Heart left ventricle (tissue), 16 donors: ENCODE results near the gene PRDM16. TPM values are rescaled to one million over a fixed set of nuclear protein-coding genes. Genes with fewer than 3 reads are reported as not detected.

Source experiments
- ATAC-seq, 4 donors: fragments of 200-7000 bp; cut with Tn5 transposase; one replicate each; pipeline ENCODE4 v1.9.1; 2020 to 2022; ENCODE audit warnings: moderate library complexity in 4 of 4, mild to moderate bottlenecking in 3 of 4, moderate number of reproducible peaks in 1 of 4
- DNase-seq, 5 donors: peaks; one replicate each; pipeline ENCODE4 v3.0.0-alpha.2; 2020
- H3K27ac ChIP-seq, 12 donors: fragments of 200-600 bp; sonication (generic) in 4 of 12; one replicate each; pipeline versions ENCODE4 v1.5.0 to v1.8.0; 2016 to 2022; ENCODE audit warnings: mild to moderate bottlenecking in 2 of 12
- H3K27me3 ChIP-seq, 9 donors: fragments of 200-600 bp; sonication (generic) in 2 of 9; one replicate each; pipeline versions ENCODE4 v1.5.1 to v1.8.0; 2016 to 2022; ENCODE audit warnings: mild to moderate bottlenecking in 3 of 9
- H3K36me3 ChIP-seq, 9 donors: fragments of 200-600 bp; sonication (generic) in 2 of 9; one replicate each; pipeline versions ENCODE4 v1.5.0 to v1.8.0; 2018 to 2022; ENCODE audit warnings: mild to moderate bottlenecking in 2 of 9
- H3K4me1 ChIP-seq, 12 donors: fragments of 200-600 bp; sonication (generic) in 4 of 12; one replicate each; pipeline versions ENCODE4 v1.5.0 to v1.8.0; 2016 to 2022; ENCODE audit warnings: mild to moderate bottlenecking in 3 of 12
- H3K4me3 ChIP-seq, 12 donors: fragments of 200-600 bp; sonication (generic) in 4 of 12; one replicate each; pipeline versions ENCODE4 v1.5.0 to v1.8.0; 2017 to 2022; ENCODE audit warnings: mild to moderate bottlenecking in 9 of 12, moderate library complexity in 4 of 12
- H3K9me3 ChIP-seq, 12 donors: fragments of 200-600 bp; sonication (generic) in 4 of 12; one replicate each; pipeline versions ENCODE4 v1.5.0 to v1.8.0; 2016 to 2022; ENCODE audit warnings: mild to moderate bottlenecking in 1 of 12
- POLR2A ChIP-seq, 2 donors: fragments of 450-650 bp; IDR thresholded peaks; one replicate each; pipeline ENCODE4 v1.6.1; 2017; ENCODE audit warnings: antibody characterized with exemption in 2 of 2, mild to moderate bottlenecking in 2 of 2, moderate library complexity in 2 of 2
- WGBS, 4 donors: extraction: QIAGEN DNeasy Blood & Tissue Kit in 2 of 4; methylation state at CpG; one replicate each; pipeline versions ENCODE4 v1.1.5 to v1.1.7; 2013 to 2018; 5-methylcytosine and 5-hydroxymethylcytosine counted together
- intact Hi-C, 10 donors: fragments of 100-400 bp; cut with DNase I; formaldehyde crosslinking; loops; one replicate each; pipeline versions ENCODE4 v1.11.1 to v1.14.2; 2022
- polyA plus RNA-seq, 2 donors: library from polyadenylated mRNA; stranded (reverse); fragments of 200-250 nt; gene quantifications; one replicate each; pipeline ENCODE4 v1.2.3, GENCODE V29; 2013
- total RNA-seq, 9 donors: library from RNA; depleted of rRNA in 2 of 9; stranded (reverse); fragments of >200 nt in 2 of 9; fragmentation: NEBNext Ultra II Directional in 3 of 9; extraction: Animal tissue kit (Norgen Biotek cat#: 25700) in 3 of 9; gene quantifications; one replicate each; pipeline versions ENCODE4 v1.1.0 to v1.2.4, GENCODE V29; 2016 to 2023
- TF ChIP-seq, protein P1 (sequence below), 12 donors: fragments of 200-600 bp; sonication (generic) in 4 of 12; IDR thresholded peaks; one replicate each; pipeline versions ENCODE4 v1.5.0 to v1.8.0; 2018 to 2022; ENCODE audit warnings: antibody characterized with exemption in 12 of 12, mild to moderate bottlenecking in 5 of 12
- donor health status: ischemic (EF 13 %, LVEDD 7.1; RV severe dilation, severe dysfunction).
- donor health status: healthy with polysubstance abuse.
- donor health status: DM: no; HTN: yes; CAD: no.
- donor health status: DM: no; HTN: no; CAD: no.
- donor health status: ischemic (EF 25% LVEDD 6.9; RV normal size, moderate dysfunction).
- donor health status: ischemic (EF 25% LVEDD 5.7; RV mildly dilated, moderate dysfunction).
- donor health status: healthy.
- donor health status: DM: yes; HTN: yes; CAD: no.
- donor health status: ischemic (EF 35%, LVEDD 5.7; RV mildly dilated, moderate dysfunction).
- donor health status: nonischemic (EF 11% LVEDD 7.7; RV severe dilation, severe dysfunction).
- donor health status: DM: yes; HTN: yes; CAD: no.
- donor health status: PGD.
- donor health status: ischemic (EF 29% LVEDD 5.4; RV normal size, mild dysfunction).
- donor health status: nonischemic (EF 23%, LVEDD 6.1; RV moderate dilation, normal function).

Gene PRDM16
- total and polyA plus RNA-seq, 11 donors = 6.0 to 22.7 (median 14.0) TPM

- Histone ChIP-seq H3K9me3 (no peaks in the 10 kb centered on the region), H3K4me1 (peaks cover 0 to 80% (median 18%) of the 10 kb centered on the region in 12 donors), H3K27me3 (peaks cover 0 to 4% (median 0%) of the 10 kb centered on the region in 9 donors), H3K4me3 (no peak overlapping the region), H3K36me3 (no peaks in the 10 kb centered on the region), H3K27ac (no peak overlapping the region)
- DNase-seq (no peak), ATAC-seq (no peak)
- WGBS, 4 donors = 80 to 87% (median 83%) methylated on average over 8 to 9 of the region's 9 CpGs
- intact Hi-C loops = no loop called here
- TF ChIP-seq, protein P1, sequence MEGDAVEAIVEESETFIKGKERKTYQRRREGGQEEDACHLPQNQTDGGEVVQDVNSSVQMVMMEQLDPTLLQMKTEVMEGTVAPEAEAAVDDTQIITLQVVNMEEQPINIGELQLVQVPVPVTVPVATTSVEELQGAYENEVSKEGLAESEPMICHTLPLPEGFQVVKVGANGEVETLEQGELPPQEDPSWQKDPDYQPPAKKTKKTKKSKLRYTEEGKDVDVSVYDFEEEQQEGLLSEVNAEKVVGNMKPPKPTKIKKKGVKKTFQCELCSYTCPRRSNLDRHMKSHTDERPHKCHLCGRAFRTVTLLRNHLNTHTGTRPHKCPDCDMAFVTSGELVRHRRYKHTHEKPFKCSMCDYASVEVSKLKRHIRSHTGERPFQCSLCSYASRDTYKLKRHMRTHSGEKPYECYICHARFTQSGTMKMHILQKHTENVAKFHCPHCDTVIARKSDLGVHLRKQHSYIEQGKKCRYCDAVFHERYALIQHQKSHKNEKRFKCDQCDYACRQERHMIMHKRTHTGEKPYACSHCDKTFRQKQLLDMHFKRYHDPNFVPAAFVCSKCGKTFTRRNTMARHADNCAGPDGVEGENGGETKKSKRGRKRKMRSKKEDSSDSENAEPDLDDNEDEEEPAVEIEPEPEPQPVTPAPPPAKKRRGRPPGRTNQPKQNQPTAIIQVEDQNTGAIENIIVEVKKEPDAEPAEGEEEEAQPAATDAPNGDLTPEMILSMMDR (IDR thresholded peaks at IDR 0.05) = no peak
- no peak for TF ChIP-seq POLR2A (IDR thresholded peaks at IDR 0.05)
These were observed 30.9 kb downstream of the PRDM16 start for GRCh38 chr1:3099861-3100260.

DNA sequence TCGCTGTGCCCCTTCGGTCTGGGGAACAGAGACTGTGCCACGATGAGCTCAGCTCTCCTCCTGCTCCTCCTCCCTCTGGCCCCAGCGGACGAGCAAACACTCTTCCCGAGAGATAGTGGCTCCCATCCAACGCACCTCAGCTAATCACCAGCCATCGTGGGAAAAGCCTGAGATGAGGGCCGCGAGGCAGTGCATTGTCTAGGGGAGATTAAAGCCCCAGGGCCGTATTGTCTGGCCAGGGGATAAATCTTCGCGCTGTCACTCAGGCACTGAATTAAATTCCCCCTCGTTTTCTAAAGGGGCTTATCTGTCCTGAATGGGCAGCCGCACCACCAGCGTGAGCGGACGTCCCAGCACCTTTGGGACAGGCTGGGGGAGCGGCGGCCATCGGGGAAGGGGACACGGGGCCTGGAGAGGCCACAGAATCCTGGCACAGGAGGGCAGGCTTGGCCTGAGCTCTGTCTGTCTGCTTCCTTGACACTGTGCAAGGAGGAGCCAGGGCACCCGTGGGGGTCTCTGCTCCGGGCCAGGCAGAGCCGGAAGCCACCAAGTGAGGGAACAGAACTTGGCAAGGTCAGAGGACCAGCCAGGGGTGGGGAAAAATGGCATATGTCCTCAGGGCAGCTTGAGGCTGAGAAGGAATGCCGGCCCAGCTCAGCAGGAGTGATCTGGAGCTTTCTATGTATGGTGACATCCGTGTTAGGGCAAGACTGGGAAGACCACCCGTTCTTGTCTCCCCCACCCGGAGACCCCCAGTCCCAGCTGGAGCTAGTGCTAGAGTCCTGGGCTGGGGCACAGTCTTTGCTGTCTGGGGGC is 32.3 kb downstream of the PRDM16 start:
- H3K27ac ChIP-seq = peak overlapping the region in 3 of 12 donors; percentile 38 to 73 (median 48)

DNA sequence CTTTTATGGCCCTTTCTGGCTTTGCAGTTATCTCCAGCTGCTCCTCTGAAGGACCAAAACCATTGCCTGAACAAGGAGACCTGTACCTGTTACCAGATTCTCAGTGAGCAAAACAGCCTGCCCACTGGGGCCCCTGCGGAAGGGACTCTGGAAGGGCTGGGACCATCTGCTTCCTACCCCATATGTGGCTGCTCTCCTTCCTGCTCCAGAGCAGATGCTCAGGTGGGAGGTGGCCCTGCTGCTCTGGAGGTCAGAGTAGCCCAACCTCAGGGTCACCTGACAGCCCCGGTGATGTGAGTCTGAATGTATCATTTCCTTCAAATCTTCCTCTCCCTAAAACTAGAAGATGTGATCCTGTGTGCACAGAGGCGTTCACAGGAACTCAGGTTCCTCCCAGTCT is 33.6 kb downstream of the PRDM16 start:
- peaks cover 0 to 63% (median 13%) of the 10 kb centered on the region in 12 donors for H3K4me1 ChIP-seq
- H3K27ac ChIP-seq = no peak overlapping the region
- DNase-seq (no peak), ATAC-seq (no peak)
- H3K4me3 ChIP-seq = no peak overlapping the region
- no peaks in the 10 kb centered on the region for H3K27me3 ChIP-seq
- H3K9me3 ChIP-seq = peaks cover 0 to 2% (median 0%) of the 10 kb centered on the region in 12 donors
- H3K36me3 ChIP-seq = no peaks in the 10 kb centered on the region
- intact Hi-C loops = no loop called here
- TF ChIP-seq, protein P1 (IDR thresholded peaks at IDR 0.05) = no peak
- no peak for TF ChIP-seq POLR2A (IDR thresholded peaks at IDR 0.05)
- 64 to 78% (median 69%) methylated on average over 3 of the region's 3 CpGs for WGBS, 4 donors

More for the DNA sequence above, 32.3 kb downstream of the PRDM16 start:
- Histone ChIP-seq H3K36me3 (no peaks in the 10 kb centered on the region), H3K4me3 (no peak overlapping the region), H3K27me3 (peaks cover 0 to 4% (median 0%) of the 10 kb centered on the region in 9 donors), H3K9me3 (no peaks in the 10 kb centered on the region), H3K4me1 (peaks cover 0 to 76% (median 22%) of the 10 kb centered on the region in 12 donors)
- TF ChIP-seq, protein P1 (IDR thresholded peaks at IDR 0.05) = peak in 2 of 12 donors; percentile 9 to 17
- TF ChIP-seq POLR2A (IDR thresholded peaks at IDR 0.05) = no peak
- DNase-seq (no peak), ATAC-seq (peak in 3 of 4 donors; percentile 3 to 45 (median 24))
- intact Hi-C loops = no loop called here
- 32 to 43% (median 37%) methylated on average over 22 to 29 of the region's 29 CpGs for WGBS, 4 donors

DNA sequence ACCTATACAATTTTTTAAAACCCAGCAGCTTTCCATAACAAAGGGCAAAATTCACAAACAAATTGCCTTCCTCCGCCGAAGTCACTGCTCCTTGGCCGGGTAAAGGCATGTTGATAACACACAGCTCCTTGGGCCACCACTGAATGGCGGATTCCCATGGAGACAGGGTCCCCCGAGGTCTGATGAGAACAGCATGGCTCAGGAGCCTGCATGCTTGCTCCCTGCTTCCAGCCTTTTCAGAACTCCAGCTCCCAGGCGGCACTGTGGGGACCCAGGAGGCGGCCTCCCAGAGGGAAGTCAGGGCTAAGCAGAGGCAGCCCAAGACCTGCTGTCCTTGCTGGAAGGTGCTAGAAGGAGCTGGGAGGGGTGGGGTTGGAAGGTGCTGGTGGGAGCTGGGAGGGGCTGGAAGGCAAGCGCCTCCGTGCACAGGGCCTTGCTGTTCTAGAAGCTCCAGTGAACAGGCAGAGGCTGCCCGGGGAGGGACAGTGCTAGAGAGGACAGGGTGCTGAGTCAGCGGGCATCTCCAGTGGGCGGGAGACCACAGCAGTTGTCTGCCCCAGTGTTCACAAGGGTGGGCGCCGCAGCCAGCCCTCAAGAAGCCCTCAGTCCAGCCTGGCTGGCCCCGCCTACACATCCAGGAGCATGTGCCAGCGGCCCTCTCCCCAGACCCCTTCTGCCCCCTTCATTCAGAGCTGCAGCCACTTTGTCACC is 35.1 kb downstream of the PRDM16 start:
- DNase-seq (no peak), ATAC-seq (no peak)
- Histone ChIP-seq H3K9me3 (peaks cover 0 to 10% (median 3%) of the 10 kb centered on the region in 12 donors), H3K36me3 (no peaks in the 10 kb centered on the region), H3K27ac (no peak overlapping the region), H3K27me3 (no peaks in the 10 kb centered on the region), H3K4me1 (peaks cover 0 to 50% (median 12%) of the 10 kb centered on the region in 12 donors), H3K4me3 (no peak overlapping the region)
- TF ChIP-seq, protein P1 (IDR thresholded peaks at IDR 0.05) = no peak
- no peak for TF ChIP-seq POLR2A (IDR thresholded peaks at IDR 0.05)
- intact Hi-C loops = no loop called here
- WGBS, 4 donors = 78 to 84% (median 82%) methylated on average over 14 to 16 of the region's 16 CpGs
